NCI-H460 (cell line): Measurements from ENCODE around the gene ATRN. TPM values are rescaled to one million over a fixed set of nuclear protein-coding genes. Genes with fewer than 3 reads are reported as not detected.
"Not testable (repeated sequence)": the region's sequence is repeated elsewhere in the genome, so short reads cannot be mapped to it uniquely, and the experiment has no call there.

Experiments used
- DNase-seq: peaks from one replicate; pipeline ENCODE4 v3.0.0-alpha.2; 2016; ENCODE audit warnings: low read depth; ENCODE audit errors: extremely low read depth
- polyA plus RNA-seq: library from polyadenylated mRNA; depleted of rRNA; stranded (reverse); fragments of >200 nt; gene quantifications from 2 replicates; pipeline ENCODE4 v1.2.3, GENCODE V29; 2014; cell fraction: nucleus; rRNA removed
- total RNA-seq: library from RNA; depleted of rRNA; stranded (reverse); fragments of >200 nt; shearing (Covaris generic); gene quantifications from 2 replicates; pipeline ENCODE4 v1.2.3, GENCODE V29; 2014; rRNA removed

ATRN gene
- total RNA-seq, result 28.5 and 35.6 TPM in 2 replicates
- 18.4 and 24.7 TPM in 2 replicates for polyA plus RNA-seq

DNA sequence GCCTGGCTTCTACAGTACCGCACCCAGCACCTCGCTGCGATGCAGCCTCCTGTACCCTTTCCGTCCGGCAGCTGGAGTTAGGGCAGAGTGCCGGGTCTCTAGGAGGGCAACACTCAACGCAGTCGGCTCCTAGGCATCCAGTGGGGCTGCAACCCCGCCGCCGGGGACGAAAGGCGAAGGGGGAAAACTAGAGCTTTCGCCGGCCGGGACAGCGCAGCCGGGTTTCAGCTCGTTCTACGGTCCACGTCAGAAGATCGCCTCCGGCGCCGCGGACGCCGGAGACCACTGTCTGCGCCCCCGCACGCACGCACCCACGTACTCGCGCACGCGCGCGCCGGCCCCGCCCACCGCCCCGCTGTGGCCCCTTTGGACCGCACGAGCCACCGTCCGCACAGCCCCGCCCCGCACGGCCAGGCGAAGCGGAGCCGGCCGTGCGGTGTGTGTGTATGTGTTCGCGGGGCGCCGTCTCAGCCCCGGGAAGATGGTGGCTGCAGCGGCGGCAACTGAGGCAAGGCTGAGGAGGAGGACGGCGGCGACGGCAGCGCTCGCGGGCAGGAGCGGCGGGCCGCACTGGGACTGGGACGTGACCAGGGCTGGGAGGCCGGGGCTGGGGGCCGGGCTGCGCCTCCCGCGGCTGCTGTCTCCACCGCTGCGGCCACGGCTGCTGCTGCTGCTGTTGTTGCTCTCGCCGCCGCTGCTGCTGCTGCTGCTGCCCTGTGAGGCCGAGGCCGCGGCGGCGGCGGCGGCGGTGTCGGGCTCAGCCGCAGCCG lies at the start of gene ATRN:
Gene ATRN (plus strand): TSS at position 392 of the 770 bp plus-strand sequence. CDS start 90 bp downstream, at position 482.
- DNase-seq, result peak; percentile 76

DNA sequence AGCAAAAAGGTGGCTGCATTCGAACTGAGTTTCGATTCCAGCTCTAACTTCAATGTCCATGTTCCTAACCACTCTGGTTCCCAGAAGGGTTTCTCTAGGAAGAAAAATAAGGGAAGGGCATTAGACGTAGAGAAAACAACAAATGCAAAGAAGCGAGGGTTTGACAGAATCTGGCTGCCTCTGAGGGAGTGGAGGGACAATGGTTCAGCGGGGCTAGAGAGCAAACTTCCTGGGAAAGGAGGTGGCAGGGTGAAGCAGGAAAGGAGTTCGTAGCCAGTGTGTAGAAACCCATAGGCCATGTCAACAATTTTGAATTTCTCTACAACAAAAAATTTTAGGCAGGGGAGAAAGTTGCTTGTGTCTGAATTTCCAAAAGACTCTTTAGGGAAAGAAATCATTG lies 48.8 kb upstream of the ATRN start:
- DNase-seq, result no peak

DNA sequence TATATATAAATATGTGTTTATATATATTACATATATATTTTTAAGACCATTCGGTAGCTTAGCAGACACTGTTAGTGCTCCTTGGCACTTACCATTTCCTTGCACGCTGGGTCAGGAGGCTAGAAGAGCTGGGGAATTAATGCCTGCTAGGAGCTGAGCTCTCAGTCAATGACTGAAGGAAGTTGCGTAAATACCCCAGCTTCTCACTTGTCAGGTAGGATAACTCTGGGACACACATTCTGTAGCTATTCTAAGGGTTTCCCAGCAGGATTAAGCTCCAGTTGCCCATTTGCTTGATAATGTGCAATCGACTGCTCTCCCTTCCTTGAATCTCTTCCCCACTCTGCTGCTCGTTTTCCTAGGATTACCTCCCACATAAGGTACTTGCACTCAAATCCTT lies 47.7 kb upstream of the ATRN start:
- DNase-seq, result no peak

DNA sequence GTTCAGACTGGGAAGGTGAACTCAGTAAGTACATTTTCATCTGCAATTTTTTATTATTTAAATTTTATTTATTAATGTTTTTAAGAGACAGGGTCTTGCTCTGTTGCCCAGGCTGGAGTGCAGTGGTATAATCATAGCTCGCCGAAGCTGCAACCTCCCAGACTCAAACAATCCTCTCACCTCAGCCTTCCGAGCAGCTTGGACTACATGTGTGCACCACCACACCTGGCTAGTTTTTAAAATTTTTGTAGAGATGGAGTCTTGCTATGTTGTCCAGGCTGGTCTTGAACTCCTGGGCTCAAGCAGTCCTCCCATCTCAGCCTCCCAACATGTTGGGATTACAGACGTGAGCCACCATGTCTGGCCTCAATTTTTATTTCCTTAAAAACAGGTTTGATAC lies 44.1 kb upstream of the ATRN start:
- not testable (repeated sequence) for DNase-seq

DNA sequence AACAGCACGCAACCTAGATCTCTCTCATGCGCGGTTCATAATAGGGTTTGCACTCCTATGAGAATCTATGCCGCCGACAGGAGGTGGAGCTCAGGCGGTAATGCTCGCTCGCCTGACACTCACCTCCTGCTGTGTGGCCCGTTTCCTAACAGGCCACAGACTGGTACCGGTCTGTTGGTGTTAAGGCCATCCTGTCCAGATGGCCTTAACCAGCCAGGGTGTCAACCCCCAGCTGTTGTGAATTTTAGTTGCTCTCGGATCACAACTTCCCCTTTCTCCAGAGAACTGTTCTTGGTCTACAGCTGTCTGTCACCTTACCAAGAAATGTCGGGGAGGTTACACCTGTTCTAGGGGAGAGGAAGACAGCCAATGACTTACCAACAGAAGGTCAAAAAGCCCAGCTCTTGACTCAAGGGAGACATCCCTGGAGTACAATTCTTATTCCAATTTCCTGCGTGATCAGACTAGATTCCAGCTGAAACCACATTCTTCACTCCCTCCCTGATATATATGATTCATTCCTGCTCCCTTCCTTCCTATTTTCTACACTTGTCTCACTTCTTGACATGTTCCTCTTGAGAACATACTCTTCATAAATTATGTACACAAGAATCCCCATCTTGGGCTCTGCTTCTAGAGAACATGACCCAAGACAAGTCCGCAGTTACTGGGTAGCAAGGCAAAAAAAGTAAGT lies 40.3 kb upstream of the ATRN start:
- DNase-seq, result no peak

DNA sequence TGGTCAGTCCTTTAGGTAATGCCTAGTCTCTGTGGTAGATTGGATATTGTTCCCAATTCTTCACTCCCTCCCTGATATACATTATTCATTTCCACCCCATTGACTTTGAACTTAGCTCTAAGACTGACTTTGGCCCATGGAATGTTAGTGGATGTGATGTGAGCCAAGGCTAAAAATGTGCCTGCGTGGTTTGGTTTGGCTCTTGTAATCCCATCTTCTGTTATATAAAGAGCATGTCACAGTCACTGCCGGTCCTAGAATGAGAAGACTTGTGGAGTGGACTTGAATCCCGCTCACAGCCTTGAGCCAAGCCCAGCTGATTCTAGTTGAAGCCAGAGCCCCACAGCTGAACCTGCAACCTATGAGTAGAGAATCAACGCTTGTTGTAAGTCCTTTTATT lies 39.7 kb upstream of the ATRN start:
- no peak for DNase-seq

DNA sequence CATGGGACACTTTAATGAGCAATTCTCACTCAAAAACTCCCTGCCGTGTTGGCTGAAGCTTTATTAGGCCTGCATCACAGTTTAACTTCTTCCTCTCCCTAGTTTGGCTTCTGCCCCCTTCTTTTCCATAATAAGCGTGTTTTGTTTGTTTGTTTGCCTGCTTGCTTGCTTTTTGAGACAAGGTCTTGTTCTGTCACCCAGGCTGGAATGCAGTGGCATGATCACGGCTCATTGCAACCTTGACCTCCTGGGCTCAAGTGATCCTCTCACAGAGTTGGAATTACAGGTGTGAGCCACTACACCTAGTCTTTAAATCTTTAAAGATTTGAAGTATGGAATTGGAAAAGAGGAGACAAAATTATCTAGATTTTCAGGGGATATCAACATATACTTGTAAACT lies 38.0 kb upstream of the ATRN start:
- no peak for DNase-seq

DNA sequence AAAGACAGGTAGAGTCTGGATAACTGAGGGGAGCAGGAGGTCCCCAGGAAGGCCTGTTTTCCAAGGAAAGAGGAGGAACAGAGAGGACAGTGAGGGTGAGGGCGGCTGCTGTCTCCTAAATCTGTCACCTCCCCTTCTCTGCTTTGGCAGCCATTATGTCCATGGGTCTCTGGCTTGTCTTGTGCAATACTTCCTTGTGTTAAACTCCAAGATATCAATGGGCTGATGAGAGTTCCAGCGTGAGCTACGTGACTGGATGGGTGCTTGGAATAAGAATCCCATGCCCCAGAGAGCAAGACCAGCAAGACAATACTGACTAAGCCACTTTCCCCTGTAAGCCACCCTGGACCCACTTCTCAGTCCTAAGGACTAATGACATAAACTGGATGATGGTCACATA lies 37.1 kb upstream of the ATRN start:
- DNase-seq, result no peak

DNA sequence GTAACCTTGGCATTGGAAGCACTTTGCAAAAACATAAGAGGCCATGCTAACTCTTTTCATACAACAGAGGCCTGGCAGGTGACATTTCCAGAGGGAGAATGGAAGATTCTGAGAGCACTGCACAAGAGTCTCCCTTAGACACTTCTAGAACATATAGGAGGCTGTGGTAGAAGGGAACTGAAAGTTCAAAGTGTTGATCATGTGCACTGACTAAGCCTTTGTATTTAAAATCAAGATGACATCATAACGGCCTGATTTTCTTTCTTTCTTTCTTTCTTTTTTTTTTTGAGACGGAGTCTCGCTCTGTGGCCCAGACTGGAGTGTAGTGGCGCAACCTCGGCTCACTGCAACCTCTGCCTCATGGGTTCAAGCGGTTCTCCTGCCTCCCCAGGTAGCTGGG lies 36.6 kb upstream of the ATRN start:
- no peak for DNase-seq

DNA sequence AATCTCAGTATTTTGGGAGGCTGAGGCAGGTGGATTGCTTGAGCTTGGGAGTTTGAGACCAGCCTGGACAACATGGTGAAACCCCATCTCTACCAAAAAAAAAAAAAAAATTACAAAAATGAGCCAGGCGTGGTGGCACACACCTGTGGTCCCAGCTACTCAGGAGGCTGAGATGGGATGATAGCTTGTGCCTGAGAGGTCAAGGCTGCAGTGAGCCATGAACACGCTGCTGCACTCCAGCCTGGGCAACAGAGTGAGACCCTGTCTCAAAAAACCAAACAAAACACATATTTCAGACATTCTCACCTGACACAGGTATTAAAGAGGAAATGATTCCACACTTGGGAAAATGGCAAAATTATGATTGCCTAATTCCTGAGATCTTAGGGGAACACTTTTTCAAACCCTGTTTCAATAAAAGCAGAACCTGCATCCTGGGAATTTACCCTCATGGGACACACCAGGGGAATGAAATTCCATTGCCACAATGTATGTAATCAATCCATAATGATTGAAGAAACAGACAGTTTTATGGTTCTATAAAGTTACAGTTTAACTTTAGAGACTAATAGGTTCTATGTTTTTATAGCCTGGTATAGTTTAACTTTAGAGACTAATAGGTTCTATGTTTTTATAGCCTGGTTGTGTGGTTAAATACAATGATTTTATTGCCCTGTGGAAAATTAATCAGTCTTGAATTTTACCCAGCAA lies 33.8 kb upstream of the ATRN start:
- no peak for DNase-seq

DNA sequence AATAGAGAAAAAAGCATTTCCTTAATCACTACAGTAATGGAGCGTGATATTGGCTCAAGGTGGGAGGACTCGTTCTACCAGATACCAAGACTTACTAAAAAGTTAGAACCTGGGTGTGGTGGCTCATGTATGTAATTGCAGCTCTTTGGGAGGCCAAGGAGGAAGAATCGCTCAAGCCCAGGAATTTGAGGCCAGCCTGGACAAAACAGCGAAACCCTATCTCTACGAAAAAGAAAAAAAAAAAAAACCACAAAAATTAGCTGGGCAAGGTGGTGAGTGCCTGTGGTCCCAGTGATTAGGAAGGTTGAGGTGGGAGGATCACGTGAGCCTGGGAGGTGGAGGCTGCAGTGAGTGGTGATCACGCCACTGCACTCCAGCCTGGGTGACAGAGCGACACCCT lies 24.0 kb upstream of the ATRN start:
- DNase-seq, result no peak

DNA sequence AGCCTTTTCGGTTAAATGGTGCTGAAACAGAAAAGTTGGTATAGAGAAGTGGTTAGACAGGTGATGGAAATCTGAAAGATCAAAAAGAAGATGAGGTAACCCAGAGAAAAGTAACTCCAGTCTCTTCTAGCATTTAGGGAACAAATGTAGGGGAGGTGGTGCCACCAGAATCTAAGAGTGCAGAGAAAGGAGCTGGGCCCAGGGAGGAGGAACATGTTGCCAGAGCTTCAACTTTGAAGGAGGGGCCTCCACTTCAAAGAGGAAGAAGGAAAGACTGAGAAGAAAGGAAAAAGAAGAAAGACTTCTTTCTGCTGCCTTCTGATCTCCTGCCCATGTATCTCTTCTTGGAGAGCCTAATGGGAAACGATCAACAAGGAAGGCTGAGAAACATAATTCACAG lies 23.5 kb upstream of the ATRN start:
- no peak for DNase-seq

DNA sequence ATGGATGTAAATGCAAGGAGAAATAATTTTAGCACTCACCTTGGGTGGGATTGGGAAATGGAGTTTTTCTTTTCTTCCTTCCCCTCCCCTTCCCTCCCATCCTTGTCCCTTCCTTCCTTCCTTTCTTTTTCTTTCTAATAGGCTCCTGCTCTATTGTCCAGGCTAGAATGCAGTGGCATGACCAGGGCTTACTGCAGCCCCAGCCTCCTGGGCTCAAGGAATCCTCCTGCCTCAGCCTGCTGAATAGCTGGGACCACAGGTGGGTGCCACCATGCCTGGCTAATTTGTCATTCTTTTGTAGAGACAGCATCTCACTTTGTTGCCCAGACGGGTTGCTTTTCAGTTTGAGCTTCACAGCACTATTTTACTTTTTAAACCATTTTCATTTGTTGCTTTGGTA lies 21.5 kb upstream of the ATRN start:
- DNase-seq, result no peak

DNA sequence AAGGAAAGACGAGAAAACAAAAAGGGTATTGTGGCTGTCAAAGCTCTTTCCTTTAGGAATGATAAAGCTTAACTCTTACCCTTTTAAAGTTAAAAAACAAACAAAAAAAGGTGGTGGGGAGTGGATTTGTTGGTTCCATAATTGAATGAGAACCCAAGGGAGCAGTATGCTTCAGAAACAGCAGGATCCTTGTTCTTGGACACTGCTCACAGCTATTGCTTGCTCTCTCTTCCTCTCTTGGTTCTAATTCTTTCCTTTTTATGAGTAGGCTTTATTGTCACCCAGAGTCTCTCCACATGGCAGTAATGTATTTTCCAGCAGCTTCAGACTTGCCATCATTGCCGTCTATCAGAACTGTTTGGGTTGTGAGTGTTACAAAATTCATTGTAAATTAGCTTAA lies 18.7 kb upstream of the ATRN start:
- DNase-seq, result no peak

DNA sequence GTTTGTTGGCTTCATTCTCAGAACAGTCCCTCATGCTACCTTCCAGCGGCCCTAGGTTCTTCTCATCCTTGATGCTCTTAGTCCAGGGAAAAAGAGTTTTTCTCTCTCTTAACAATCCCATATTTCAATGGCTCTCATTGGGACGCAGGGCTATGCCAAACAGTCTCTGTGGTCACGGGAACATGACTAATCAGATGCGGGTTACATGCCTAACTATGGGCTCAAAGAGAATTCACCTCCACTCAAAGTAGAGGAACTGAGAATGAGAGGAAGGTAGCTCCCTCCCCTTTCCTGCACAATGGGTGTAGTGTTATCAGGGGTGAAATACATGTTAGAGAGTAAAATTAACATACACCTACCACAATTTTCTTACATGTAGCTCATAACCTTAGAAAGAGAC lies 18.1 kb upstream of the ATRN start:
- no peak for DNase-seq

DNA sequence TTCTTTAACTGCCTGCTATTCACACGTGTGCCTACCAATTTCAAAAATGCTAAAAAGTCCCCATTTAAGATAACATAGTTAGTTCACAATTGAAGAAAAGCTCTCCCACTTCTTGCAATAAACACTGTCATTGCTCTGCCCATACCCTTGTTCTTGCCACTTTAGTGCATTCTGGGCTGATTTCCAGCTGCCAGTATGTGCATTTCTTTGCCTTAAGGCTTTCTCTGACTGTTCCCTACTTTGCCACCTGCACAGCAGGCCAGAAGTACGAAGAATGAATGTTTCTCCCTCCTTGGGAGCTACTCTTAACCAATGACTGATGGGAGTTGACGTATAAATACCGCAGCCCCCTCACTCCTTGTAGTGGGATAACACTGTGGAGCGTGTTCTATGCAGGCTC lies 16.0 kb upstream of the ATRN start:
- DNase-seq, result no peak

DNA sequence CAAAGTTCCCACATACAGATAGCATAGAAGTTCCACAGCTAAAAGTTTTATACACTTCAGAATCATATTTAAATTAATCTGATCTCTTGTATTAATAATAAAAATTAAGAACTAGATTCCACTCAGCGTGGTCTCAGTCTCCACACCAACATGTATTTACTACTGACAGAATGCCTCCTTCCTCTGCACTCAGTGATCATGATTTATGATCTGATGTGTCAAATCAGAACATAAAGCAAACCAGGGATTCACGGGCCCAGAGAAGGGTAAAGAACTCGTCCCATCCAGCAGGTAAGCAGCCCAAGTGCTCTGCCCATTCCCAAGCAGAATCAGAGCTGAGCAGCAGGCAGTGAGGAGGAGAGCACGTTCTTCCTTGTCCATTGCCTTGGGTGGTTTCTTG lies 14.2 kb upstream of the ATRN start:
- DNase-seq, result no peak

DNA sequence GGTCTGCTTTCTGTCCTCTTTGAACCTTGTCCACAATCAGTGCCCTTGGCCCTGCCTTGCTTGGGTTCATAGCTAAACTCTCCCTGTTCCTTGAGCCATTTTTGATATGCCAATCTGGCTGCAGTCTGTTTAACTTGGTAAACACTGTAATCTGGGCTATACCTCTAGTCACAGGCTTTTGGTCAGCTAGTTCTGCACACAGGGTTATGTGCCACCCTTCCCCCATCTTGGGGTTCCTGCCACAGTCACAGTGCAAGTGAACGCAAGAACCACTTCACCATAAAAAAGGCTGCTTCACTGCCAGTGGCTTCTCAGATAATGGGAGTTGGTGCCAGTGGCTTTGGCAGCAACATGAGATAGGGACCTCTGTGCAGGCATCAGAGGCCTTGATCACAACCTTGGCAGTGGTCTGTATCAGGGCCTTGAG lies 10.9 kb upstream of the ATRN start:
- no peak for DNase-seq

DNA sequence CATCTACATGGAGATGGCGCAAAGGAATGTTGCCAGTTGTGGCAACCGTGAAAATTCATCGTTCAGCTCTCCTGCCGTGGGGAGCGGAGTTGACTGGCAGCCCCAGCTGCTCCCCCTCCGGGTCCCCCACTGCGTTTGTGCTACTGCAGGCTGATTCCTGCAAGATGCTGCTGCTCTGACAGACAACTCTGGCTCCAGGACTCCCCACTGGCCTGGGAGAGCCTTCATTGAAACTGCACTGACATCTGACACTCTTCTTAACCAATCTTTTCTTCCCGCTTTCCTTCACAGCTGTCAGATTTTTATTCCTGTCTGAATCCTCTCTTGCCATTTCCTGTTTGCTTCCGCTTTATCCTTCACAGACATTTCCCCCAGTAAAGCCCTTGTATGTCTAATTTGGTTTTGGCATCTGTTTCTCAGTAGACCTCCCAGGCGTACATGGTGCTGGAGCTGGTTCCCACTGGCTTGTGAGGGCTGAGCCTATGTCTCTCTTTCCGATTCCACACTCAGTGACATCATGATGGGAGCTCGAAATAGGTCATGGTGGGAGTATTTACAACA lies 9.5 kb upstream of the ATRN start:
- DNase-seq, result no peak

DNA sequence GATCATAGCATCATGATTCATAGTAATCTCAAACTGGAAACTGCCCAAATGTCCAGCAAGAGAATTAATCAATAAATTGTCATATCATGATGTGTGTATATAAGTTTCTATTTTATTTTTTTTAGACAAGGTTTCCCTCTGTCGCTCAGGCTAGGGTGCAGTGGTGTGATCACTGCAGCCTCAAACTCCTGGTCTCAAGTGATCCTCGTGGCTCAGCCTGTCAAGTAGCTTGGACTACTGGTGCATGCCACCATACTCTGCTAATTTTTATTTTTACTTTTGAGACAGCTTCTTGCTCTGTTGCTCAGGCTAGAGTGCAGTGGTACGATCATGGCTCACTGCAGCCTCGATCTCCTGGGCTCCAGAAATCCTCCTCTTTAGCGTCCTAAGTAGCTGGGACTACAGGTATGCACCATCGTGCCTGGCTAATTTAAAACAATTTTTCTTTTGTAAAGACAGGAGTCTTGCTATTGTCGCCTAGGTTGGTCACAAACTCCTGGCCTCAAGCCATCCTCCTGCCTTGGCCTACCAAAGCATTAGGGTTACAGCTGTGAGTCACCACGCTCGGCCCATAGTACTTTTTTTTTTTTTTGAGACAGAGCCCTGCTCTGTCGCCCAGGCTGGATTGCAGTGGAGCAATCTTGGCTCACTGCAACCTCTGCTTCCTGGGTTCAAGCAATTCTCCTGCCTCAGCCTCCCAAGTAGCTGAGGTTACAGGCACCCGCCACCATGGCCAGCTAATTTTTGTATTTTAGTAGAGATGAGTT lies 8.7 kb upstream of the ATRN start:
- no peak for DNase-seq

DNA sequence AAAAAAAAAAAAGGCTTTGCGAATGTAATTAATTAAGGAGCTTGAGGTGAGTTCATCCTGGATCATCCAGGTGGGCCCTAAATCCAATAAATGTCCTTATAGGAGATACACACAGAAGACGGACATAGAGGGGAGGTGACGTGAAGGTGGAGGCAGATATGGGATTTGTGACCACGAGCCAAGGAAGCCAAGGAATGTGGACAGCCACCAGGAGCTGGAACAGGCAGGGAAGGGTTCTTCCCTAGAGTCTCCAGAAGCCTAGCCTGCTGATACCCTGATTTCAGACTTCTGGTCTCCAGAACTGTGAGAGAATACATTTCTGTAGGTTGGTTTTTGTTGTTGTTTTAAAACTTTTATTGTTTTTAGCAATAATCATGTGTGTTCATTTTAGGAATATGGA lies 6.7 kb upstream of the ATRN start:
- no peak for DNase-seq
